ENCODE results near the gene IER5.

The IER5 gene

DNA sequence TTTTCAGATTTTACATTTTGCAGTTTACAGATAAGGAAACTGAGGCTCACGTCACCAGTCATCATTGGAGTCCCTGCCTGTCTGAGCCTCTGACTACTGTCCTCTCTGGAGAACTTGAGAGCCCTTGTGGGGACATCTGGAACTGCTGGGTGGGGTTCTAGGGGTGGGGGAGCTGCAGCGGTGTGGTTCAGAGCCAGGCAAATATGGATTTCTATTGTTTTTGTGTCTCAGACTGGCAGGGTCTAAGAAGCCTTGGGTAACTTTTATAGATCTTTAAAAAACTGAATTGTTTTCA is 46.9 kb downstream of the IER5 start:
- DNase-seq (ENCODE audit: low read depth in 1 of 2, low spot score in 1 of 2), result no peak
- TF ChIP-seq POLR2AphosphoS5 (IDR thresholded peaks at IDR 0.05; ENCODE audit: low read depth), result no peak
- Histone ChIP-seq H3K27me3 (ENCODE audit: insufficient read depth, poor library complexity, severe bottlenecking) (no peaks in the 10 kb centered on the region), H3K4me3 (replicated peaks; ENCODE audit: insufficient read depth, low read length) (no peak overlapping the region), H3K27ac (replicated peaks) (no peak overlapping the region)

DNA sequence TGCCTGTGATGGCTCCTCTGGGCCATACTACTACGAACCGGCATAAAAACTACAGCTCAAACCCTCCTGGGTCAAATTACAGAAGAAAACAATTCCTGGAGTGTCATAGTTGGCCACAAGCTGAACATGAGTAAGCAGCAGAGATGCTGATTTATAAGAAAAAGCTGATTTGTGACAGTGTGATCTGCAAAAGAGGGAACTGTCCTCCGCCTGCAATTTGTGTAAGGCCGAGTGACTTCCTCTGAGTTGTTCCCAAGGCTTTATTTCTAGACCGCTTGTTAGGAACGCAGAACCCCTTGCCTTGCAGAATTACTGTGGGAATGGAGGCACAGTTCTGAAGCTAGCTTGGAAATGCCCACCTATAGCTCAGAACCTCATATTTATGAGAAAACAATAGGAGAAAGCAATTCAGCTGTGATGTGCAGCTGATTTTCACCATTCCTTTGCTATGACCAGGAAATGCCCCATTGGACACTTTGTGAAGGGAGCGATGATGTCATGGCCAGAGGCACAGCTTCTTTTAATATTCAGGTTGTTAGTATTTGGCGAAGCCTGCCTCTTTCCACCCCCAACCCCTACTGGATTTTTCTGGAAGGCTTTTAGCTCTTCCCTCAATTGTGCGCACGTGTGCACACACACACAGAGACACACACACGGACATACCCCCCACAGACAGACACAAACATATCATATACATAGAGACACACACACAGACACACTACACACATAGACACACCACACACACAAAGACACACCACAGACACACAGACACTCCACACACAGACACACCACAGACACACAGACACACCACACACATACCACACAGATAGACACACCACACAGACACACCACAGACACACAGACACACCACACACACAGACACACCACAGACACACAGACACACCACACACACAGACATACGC is 47.6 kb downstream of the IER5 start:
- DNase-seq (ENCODE audit: low read depth in 1 of 2, low spot score in 1 of 2), result peak in 1 of 2 experiments; percentile 51
- TF ChIP-seq POLR2AphosphoS5 (IDR thresholded peaks at IDR 0.05; ENCODE audit: low read depth) (no peak), SPI1 (IDR thresholded peaks at IDR 0.05; ENCODE audit: borderline replicate concordance, low read depth) (peak; percentile 87; the same call in 1 of the 2 replicates)
- Histone ChIP-seq H3K27ac (replicated peaks) (no peak overlapping the region), H3K4me3 (replicated peaks; ENCODE audit: insufficient read depth, low read length) (no peak overlapping the region), H3K27me3 (ENCODE audit: insufficient read depth, poor library complexity, severe bottlenecking) (no peaks in the 10 kb centered on the region)

DNA sequence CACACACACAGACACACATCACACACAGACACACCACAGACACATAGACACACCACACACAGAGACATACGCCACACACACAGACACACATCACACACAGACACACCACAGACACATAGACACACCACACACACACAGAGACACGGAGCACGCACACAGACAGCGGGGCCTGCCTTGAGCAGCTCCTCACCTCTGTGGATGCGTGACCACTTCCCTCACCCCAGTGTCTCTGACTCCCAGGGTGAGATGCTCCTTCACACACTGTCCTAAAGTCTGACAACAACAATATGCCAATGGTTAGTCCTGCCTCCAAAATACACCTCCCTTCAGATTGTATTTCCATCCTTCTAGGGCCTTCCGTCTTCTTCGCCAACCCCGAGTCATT is 48.2 kb downstream of the IER5 start:
- H3K27me3 ChIP-seq (ENCODE audit: insufficient read depth, poor library complexity, severe bottlenecking), result no peaks in the 10 kb centered on the region
- TF ChIP-seq, protein P1, sequence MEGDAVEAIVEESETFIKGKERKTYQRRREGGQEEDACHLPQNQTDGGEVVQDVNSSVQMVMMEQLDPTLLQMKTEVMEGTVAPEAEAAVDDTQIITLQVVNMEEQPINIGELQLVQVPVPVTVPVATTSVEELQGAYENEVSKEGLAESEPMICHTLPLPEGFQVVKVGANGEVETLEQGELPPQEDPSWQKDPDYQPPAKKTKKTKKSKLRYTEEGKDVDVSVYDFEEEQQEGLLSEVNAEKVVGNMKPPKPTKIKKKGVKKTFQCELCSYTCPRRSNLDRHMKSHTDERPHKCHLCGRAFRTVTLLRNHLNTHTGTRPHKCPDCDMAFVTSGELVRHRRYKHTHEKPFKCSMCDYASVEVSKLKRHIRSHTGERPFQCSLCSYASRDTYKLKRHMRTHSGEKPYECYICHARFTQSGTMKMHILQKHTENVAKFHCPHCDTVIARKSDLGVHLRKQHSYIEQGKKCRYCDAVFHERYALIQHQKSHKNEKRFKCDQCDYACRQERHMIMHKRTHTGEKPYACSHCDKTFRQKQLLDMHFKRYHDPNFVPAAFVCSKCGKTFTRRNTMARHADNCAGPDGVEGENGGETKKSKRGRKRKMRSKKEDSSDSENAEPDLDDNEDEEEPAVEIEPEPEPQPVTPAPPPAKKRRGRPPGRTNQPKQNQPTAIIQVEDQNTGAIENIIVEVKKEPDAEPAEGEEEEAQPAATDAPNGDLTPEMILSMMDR (IDR thresholded peaks at IDR 0.05; ENCODE audit: insufficient read depth, low read length), result no peak
- no peak for TF ChIP-seq POLR2AphosphoS5 (IDR thresholded peaks at IDR 0.05; ENCODE audit: low read depth)
- no peak for TF ChIP-seq SPI1 (IDR thresholded peaks at IDR 0.05; ENCODE audit: borderline replicate concordance, low read depth)
- TF ChIP-seq, protein P2, sequence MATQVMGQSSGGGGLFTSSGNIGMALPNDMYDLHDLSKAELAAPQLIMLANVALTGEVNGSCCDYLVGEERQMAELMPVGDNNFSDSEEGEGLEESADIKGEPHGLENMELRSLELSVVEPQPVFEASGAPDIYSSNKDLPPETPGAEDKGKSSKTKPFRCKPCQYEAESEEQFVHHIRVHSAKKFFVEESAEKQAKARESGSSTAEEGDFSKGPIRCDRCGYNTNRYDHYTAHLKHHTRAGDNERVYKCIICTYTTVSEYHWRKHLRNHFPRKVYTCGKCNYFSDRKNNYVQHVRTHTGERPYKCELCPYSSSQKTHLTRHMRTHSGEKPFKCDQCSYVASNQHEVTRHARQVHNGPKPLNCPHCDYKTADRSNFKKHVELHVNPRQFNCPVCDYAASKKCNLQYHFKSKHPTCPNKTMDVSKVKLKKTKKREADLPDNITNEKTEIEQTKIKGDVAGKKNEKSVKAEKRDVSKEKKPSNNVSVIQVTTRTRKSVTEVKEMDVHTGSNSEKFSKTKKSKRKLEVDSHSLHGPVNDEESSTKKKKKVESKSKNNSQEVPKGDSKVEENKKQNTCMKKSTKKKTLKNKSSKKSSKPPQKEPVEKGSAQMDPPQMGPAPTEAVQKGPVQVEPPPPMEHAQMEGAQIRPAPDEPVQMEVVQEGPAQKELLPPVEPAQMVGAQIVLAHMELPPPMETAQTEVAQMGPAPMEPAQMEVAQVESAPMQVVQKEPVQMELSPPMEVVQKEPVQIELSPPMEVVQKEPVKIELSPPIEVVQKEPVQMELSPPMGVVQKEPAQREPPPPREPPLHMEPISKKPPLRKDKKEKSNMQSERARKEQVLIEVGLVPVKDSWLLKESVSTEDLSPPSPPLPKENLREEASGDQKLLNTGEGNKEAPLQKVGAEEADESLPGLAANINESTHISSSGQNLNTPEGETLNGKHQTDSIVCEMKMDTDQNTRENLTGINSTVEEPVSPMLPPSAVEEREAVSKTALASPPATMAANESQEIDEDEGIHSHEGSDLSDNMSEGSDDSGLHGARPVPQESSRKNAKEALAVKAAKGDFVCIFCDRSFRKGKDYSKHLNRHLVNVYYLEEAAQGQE (IDR thresholded peaks at IDR 0.05; ENCODE audit: insufficient replicate concordance, low read depth), result no peak
- H3K4me3 ChIP-seq (replicated peaks; ENCODE audit: insufficient read depth, low read length), result no peak overlapping the region
- no peak for DNase-seq (ENCODE audit: low read depth in 1 of 2, low spot score in 1 of 2)
- no peak overlapping the region for H3K27ac ChIP-seq (replicated peaks)

DNA sequence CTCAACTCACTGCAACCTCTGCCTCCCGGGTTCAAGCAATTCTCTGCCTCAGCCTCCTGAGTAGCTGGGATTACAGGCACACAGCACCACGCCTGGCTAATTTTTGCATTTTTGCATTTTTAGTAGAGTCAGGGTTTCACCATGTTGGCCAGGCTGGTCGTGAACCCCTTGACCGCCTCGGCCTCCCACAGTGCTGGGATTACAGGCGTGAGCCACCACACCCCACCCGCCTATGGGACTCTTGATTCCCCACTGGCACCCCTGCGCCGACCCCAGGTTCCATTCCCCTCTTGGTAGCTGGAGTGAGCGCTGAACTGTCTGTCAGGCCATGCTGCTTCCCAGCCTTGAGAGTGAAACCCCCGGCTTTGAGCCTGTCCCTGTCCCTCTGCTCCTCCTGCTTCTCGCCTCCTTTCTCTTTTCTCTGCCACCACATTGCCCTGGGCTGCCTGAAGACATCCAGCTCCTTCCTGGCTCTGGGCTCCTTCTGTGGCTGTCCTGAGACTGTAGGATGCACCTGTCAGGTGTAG is 48.8 kb downstream of the IER5 start:
- H3K27me3 ChIP-seq (ENCODE audit: insufficient read depth, poor library complexity, severe bottlenecking), result no peaks in the 10 kb centered on the region
- H3K4me3 ChIP-seq (replicated peaks; ENCODE audit: insufficient read depth, low read length), result no peak overlapping the region
- no peak overlapping the region for H3K27ac ChIP-seq (replicated peaks)
- DNase-seq (ENCODE audit: low read depth in 1 of 2, low spot score in 1 of 2), result no peak
- TF ChIP-seq, protein P1 (IDR thresholded peaks at IDR 0.05; ENCODE audit: insufficient read depth, low read length), result no peak
- TF ChIP-seq GABPA (IDR thresholded peaks at IDR 0.05; ENCODE audit: low read depth) (no peak), SPI1 (IDR thresholded peaks at IDR 0.05; ENCODE audit: borderline replicate concordance, low read depth) (no peak), POLR2AphosphoS5 (IDR thresholded peaks at IDR 0.05; ENCODE audit: low read depth) (no peak)
- TF ChIP-seq, protein P2 (IDR thresholded peaks at IDR 0.05; ENCODE audit: insufficient replicate concordance, low read depth), result no peak

All from HL-60 (cell line).